RCC 7860 (cell line): ENCODE measurements around the gene EMP2.
A peak's percentile ranks its signal among the peaks of the same experiment; 100 is the strongest.
"Not testable (repeated sequence)": the region's sequence is repeated elsewhere in the genome, so short reads cannot be mapped to it uniquely, and the experiment has no call there.

ENCODE experiments used
- DNase-seq: peaks from one replicate; pipeline ENCODE4 v3.0.0-alpha.2; 2015; ENCODE audit warnings: low spot score
- FAIRE-seq: peaks from 2 replicates; lab custom pipeline; 2012; peaks lifted over from hg19 to GRCh38; lab: Jason Lieb, UNC

Gene EMP2

GRCh38 chr16:10522966-10523365 is 57.4 kb downstream of the EMP2 start:
- DNase-seq (no peak), FAIRE-seq (no peak)

GRCh38 chr16:10521681-10522274 is 58.6 kb downstream of the EMP2 start:
- no peak for FAIRE-seq

GRCh38 chr16:10520869-10521578 is 59.4 kb downstream of the EMP2 start:
- DNase-seq (no peak), FAIRE-seq (no peak)

More at GRCh38 chr16:10521681-10522274, 58.6 kb downstream of the EMP2 start:
- peak; percentile 61 for DNase-seq

- DNase-seq (no peak), FAIRE-seq (no peak)
These were observed 60.2 kb downstream of the EMP2 start for GRCh38 chr16:10519929-10520868.

- no peak for FAIRE-seq
- DNase-seq = no peak
These were observed 61.1 kb downstream of the EMP2 start for GRCh38 chr16:10519297-10519696.

- FAIRE-seq (no peak), DNase-seq (no peak)
These were observed 61.8 kb downstream of the EMP2 start for GRCh38 chr16:10518479-10519041.

GRCh38 chr16:10517868-10518267 is 62.5 kb downstream of the EMP2 start:
- DNase-seq (no peak), FAIRE-seq (no peak)

GRCh38 chr16:10514369-10515055 is 65.9 kb downstream of the EMP2 start:
- DNase-seq (peak; percentile 20), FAIRE-seq (peak; percentile 55)

GRCh38 chr16:10511829-10512228 is 68.6 kb downstream of the EMP2 start:
- DNase-seq (peak; percentile 70), FAIRE-seq (no peak)

GRCh38 chr16:10510279-10510678 is 70.1 kb downstream of the EMP2 start:
- no peak for FAIRE-seq
- DNase-seq = no peak

GRCh38 chr16:10509534-10510025 is 70.8 kb downstream of the EMP2 start:
- peak; percentile 67 for FAIRE-seq

GRCh38 chr16:10505286-10505685 is 75.1 kb downstream of the EMP2 start:
- FAIRE-seq, DNase-seq: not testable (repeated sequence)

More at GRCh38 chr16:10509534-10510025, 70.8 kb downstream of the EMP2 start:
- DNase-seq = peak; percentile 73

- no peak for FAIRE-seq
- no peak for DNase-seq
These were observed 76.0 kb downstream of the EMP2 start for GRCh38 chr16:10504404-10504885.

- FAIRE-seq = no peak
- no peak for DNase-seq
These were observed 77.6 kb downstream of the EMP2 start for GRCh38 chr16:10502776-10503175.

- DNase-seq (no peak), FAIRE-seq (no peak)
These were observed 79.3 kb downstream of the EMP2 start for GRCh38 chr16:10501016-10501607.

GRCh38 chr16:10500582-10500981 is 79.8 kb downstream of the EMP2 start:
- FAIRE-seq (no peak), DNase-seq (no peak)

GRCh38 chr16:10497132-10498101 is 83.0 kb downstream of the EMP2 start:
- DNase-seq (peak; percentile 25), FAIRE-seq (no peak)

GRCh38 chr16:10495031-10495345 is 85.4 kb downstream of the EMP2 start:
- FAIRE-seq (no peak), DNase-seq (no peak)
